Karpas-422 (cell line): ENCODE measurements around the gene EEPD1. TPM values are rescaled to one million over a fixed set of nuclear protein-coding genes. Genes with fewer than 3 reads are reported as not detected.

Source experiments
- DNase-seq: peaks from one replicate; pipeline ENCODE4 v3.0.0-alpha.2; 2015
- H2AFZ ChIP-seq: fragments of 200-600 bp; sonication (generic); 2 replicates; pipeline ENCODE4 v1.6.1; 2014; ENCODE audit warnings: antibody characterized with exemption, low read length, mixed read lengths
- H3K27ac ChIP-seq: fragments of 200-600 bp; sonication (generic); 2 replicates; pipeline ENCODE4 v1.5.1; 2014; ENCODE audit warnings: mild to moderate bottlenecking, low read length, moderate library complexity
- H3K27me3 ChIP-seq: fragments of 200-600 bp; sonication (generic); 2 replicates; pipeline ENCODE4 v1.6.1; 2014; ENCODE audit warnings: low read length, mixed read lengths
- H3K36me3 ChIP-seq: fragments of 200-600 bp; sonication (generic); 2 replicates; pipeline ENCODE4 v1.6.1; 2014; ENCODE audit warnings: low read length, mixed read lengths; ENCODE audit not compliant: insufficient read depth
- H3K4me1 ChIP-seq: fragments of 200-600 bp; sonication (generic); 2 replicates; pipeline ENCODE4 v1.6.1; 2014; ENCODE audit warnings: mild to moderate bottlenecking, low read length, mixed read lengths
- H3K4me2 ChIP-seq: fragments of 200-600 bp; sonication (generic); 2 replicates; pipeline ENCODE4 v1.6.1; 2014; ENCODE audit warnings: low read length, low read depth, mild to moderate bottlenecking; ENCODE audit not compliant: poor library complexity, severe bottlenecking
- H3K4me3 ChIP-seq: fragments of 200-600 bp; sonication (generic); 2 replicates; pipeline ENCODE4 v1.5.1; 2014; ENCODE audit warnings: mild to moderate bottlenecking, antibody characterized with exemption, low read length, mixed read lengths
- H3K79me2 ChIP-seq: fragments of 200-600 bp; sonication (generic); 2 replicates; pipeline ENCODE4 v1.6.1; 2014; ENCODE audit warnings: mild to moderate bottlenecking, low read length, mixed read lengths
- H3K9ac ChIP-seq: fragments of 200-600 bp; sonication (generic); 2 replicates; pipeline ENCODE4 v1.6.0; 2014; ENCODE audit warnings: low read length
- H3K9me2 ChIP-seq: fragments of 200-600 bp; sonication (generic), shearing (Covaris generic); replicated peaks from 2 replicates; pipeline ENCODE4 v1.6.0; 2014; ENCODE audit warnings: mild to moderate bottlenecking, low read length, moderate library complexity; ENCODE audit not compliant: insufficient read depth
- H3K9me3 ChIP-seq: fragments of 300-700, 200-600 bp; sonication (generic); 2 replicates; pipeline ENCODE4 v1.6.1; 2014; ENCODE audit warnings: low read length, mixed read lengths
- H4K20me1 ChIP-seq: fragments of 200-600 bp; sonication (generic); 2 replicates; pipeline ENCODE4 v1.6.1; 2014; ENCODE audit warnings: mild to moderate bottlenecking, antibody characterized with exemption, low read length, low read depth; ENCODE audit not compliant: insufficient read depth
- small RNA-seq: library from RNA; depleted of rRNA; stranded (forward); fragments of <200 nt; gene quantifications from one replicate; pipeline ENCODE3, GENCODE V24; 2014
- total RNA-seq: library from RNA; depleted of rRNA; stranded (reverse); fragments of >200 nt; shearing (Covaris generic); gene quantifications from 2 replicates; pipeline ENCODE4 v1.2.3, GENCODE V29; 2014; ENCODE audit warnings: low replicate concordance; rRNA removed

Gene EEPD1
- total RNA-seq, 1 experiment from 2014 or later = 28.8 TPM

GRCh38 chr7:36343548-36343947 lies 190.5 kb downstream of the EEPD1 start:
- Histone ChIP-seq H3K79me2 (no peaks in the 10 kb centered on the region), H3K4me1 (no peaks in the 10 kb centered on the region), H3K9me2 (no peaks in the 10 kb centered on the region), H3K9ac (no peak overlapping the region), H3K27me3 (no peaks in the 10 kb centered on the region), H3K9me3 (no peaks in the 10 kb centered on the region), H3K36me3 (no peaks in the 10 kb centered on the region), H3K4me2 (no peak overlapping the region), H3K4me3 (no peak overlapping the region), H2AFZ (no peak overlapping the region), H3K27ac (no peak overlapping the region), H4K20me1 (no peaks in the 10 kb centered on the region)
- no peak for DNase-seq

- Histone ChIP-seq H3K27ac (no peak overlapping the region), H3K27me3 (no peaks in the 10 kb centered on the region), H3K79me2 (no peaks in the 10 kb centered on the region), H2AFZ (no peak overlapping the region), H3K4me2 (no peak overlapping the region), H3K36me3 (no peaks in the 10 kb centered on the region), H3K4me1 (no peaks in the 10 kb centered on the region), H3K9me3 (no peaks in the 10 kb centered on the region), H3K9me2 (no peaks in the 10 kb centered on the region), H3K9ac (no peak overlapping the region), H4K20me1 (no peaks in the 10 kb centered on the region), H3K4me3 (no peak overlapping the region)
- DNase-seq = no peak
Observed at GRCh38 chr7:36344622-36345021, 191.6 kb downstream of the EEPD1 start.

- no peaks in the 10 kb centered on the region for H3K27me3 ChIP-seq
- no peak overlapping the region for H2AFZ ChIP-seq
- H3K4me1 ChIP-seq = no peaks in the 10 kb centered on the region
- H3K27ac ChIP-seq = no peak overlapping the region
- H3K9me2 ChIP-seq = no peaks in the 10 kb centered on the region
- no peak for DNase-seq
- no peaks in the 10 kb centered on the region for H4K20me1 ChIP-seq
- H3K9ac ChIP-seq = no peak overlapping the region
- no peaks in the 10 kb centered on the region for H3K36me3 ChIP-seq
- no peak overlapping the region for H3K4me2 ChIP-seq
- no peaks in the 10 kb centered on the region for H3K9me3 ChIP-seq
- no peak overlapping the region for H3K4me3 ChIP-seq
- H3K79me2 ChIP-seq = no peaks in the 10 kb centered on the region
Observed at GRCh38 chr7:36346260-36346831, 193.3 kb downstream of the EEPD1 start.

- Histone ChIP-seq H3K9ac (no peak overlapping the region), H3K27ac (no peak overlapping the region), H3K27me3 (no peaks in the 10 kb centered on the region), H3K79me2 (no peaks in the 10 kb centered on the region), H2AFZ (no peak overlapping the region), H3K4me3 (no peak overlapping the region), H4K20me1 (no peaks in the 10 kb centered on the region), H3K4me2 (no peak overlapping the region), H3K4me1 (no peaks in the 10 kb centered on the region), H3K9me3 (no peaks in the 10 kb centered on the region), H3K36me3 (no peaks in the 10 kb centered on the region), H3K9me2 (no peaks in the 10 kb centered on the region)
- no peak for DNase-seq
Observed at GRCh38 chr7:36348256-36348655, 195.2 kb downstream of the EEPD1 start.

- no peak overlapping the region for H3K4me2 ChIP-seq
Observed at GRCh38 chr7:36348771-36349170, 195.7 kb downstream of the EEPD1 start.

GRCh38 chr7:36349626-36350025 lies 196.6 kb downstream of the EEPD1 start:
- Histone ChIP-seq H3K9me2 (no peaks in the 10 kb centered on the region), H3K27me3 (no peaks in the 10 kb centered on the region), H3K79me2 (no peaks in the 10 kb centered on the region), H3K27ac (no peak overlapping the region), H3K4me2 (no peak overlapping the region), H3K4me1 (no peaks in the 10 kb centered on the region), H2AFZ (no peak overlapping the region), H3K9me3 (no peaks in the 10 kb centered on the region), H4K20me1 (no peaks in the 10 kb centered on the region), H3K4me3 (no peak overlapping the region), H3K36me3 (no peaks in the 10 kb centered on the region), H3K9ac (no peak overlapping the region)
- no peak for DNase-seq

More at GRCh38 chr7:36348771-36349170, 195.7 kb downstream of the EEPD1 start:
- no peaks in the 10 kb centered on the region for H4K20me1 ChIP-seq
- H2AFZ ChIP-seq = no peak overlapping the region
- H3K36me3 ChIP-seq = no peaks in the 10 kb centered on the region
- no peak for DNase-seq
- H3K9ac ChIP-seq = no peak overlapping the region
- H3K9me2 ChIP-seq = no peaks in the 10 kb centered on the region
- no peak overlapping the region for H3K4me3 ChIP-seq
- H3K4me1 ChIP-seq = no peaks in the 10 kb centered on the region
- no peaks in the 10 kb centered on the region for H3K9me3 ChIP-seq
- H3K79me2 ChIP-seq = no peaks in the 10 kb centered on the region
- H3K27me3 ChIP-seq = no peaks in the 10 kb centered on the region
- no peak overlapping the region for H3K27ac ChIP-seq

Small RNA genes lying within 50 kb of the gene (small RNA-seq; reads per million reads assigned to genes)
- gene AC006960.1 (not detected), gene AC007327.1 (not detected), gene RF00019 (not detected)

Other genes with a start within 250 kb of the EEPD1 start
- 23.1 and 27.5 TPM in 2 replicates for gene ANLN, start 236.6 kb downstream of the EEPD1 start, total RNA-seq